ENCODE measurements around the gene IL1RL2.

DNA sequence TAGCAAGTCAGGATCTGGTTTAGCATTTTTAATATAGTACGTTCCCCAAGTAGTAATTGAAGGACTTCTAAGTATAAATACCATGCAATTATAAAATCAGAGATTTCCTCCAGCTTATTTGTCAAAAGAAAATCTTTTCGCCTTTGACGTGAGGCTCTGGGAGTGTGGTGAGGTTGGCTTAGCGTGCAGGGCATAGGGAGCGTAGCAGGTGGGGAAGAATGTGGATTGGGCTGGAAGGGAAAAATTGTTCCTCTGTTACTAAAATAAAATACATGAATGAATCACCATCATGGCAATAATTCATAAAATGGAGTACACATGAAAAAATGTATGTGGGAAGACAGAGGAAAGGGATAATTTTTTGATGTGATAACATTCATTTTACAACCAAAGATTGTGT, 5.4 kb upstream of the IL1RL2 start:
- TF ChIP-seq REST (IDR thresholded peaks at IDR 0.05; ENCODE audit: insufficient read depth in 1 of 2, low read depth in 2 of 2, low read length in 2 of 2): no peak
- no peak for TF ChIP-seq POLR2AphosphoS5 (IDR thresholded peaks at IDR 0.05; ENCODE audit: low read depth, low read length)
- TF ChIP-seq TAF1 (IDR thresholded peaks at IDR 0.05; ENCODE audit: borderline replicate concordance, insufficient read depth, low read length): no peak
- TF ChIP-seq SIN3A (IDR thresholded peaks at IDR 0.05; ENCODE audit: borderline replicate concordance, insufficient read depth, low read length): no peak
- no peak for TF ChIP-seq FOXP2 (optimal IDR thresholded peaks at IDR 0.05; ENCODE audit: borderline replicate concordance, extremely low read depth, extremely low read length, insufficient read depth)

All from PFSK-1 (cell line).